ENCODE results near the gene CTNNA1.

CTNNA1 gene

DNA sequence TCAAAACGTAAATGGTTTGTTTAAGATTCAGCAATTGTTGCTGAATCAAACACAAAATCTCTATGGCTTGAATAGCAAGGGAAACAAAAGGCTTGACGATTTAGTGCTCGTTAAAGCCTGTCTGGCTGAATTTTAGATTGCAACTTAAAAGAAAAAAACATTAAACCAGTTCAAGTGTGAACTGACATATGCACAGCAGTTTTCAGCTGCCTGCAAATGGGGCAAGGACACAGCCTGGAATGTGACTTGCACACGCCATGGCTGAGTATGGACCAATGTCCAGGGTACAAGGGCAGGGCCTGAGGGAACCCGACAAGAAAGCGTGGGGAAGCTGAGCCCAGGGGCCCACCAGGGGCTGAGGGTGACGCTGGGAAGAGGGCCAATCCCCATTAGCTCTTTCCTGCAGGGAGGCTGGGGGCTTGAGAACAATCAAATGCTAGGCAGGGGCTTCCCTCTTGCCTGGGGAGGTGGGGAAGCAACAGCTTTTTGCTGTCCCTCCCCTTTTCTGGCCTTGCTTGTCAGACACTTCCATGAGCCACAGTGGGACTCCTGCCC lies 211.5 kb downstream of the CTNNA1 start:
- no peak for DNase-seq (ENCODE audit: low read depth)
- H3K4me3 ChIP-seq (ENCODE audit: control insufficient read depth, low read depth, low read length): no peak overlapping the region
- TF ChIP-seq, protein P1, sequence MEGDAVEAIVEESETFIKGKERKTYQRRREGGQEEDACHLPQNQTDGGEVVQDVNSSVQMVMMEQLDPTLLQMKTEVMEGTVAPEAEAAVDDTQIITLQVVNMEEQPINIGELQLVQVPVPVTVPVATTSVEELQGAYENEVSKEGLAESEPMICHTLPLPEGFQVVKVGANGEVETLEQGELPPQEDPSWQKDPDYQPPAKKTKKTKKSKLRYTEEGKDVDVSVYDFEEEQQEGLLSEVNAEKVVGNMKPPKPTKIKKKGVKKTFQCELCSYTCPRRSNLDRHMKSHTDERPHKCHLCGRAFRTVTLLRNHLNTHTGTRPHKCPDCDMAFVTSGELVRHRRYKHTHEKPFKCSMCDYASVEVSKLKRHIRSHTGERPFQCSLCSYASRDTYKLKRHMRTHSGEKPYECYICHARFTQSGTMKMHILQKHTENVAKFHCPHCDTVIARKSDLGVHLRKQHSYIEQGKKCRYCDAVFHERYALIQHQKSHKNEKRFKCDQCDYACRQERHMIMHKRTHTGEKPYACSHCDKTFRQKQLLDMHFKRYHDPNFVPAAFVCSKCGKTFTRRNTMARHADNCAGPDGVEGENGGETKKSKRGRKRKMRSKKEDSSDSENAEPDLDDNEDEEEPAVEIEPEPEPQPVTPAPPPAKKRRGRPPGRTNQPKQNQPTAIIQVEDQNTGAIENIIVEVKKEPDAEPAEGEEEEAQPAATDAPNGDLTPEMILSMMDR (conservative IDR thresholded peaks at IDR 0.05; ENCODE audit: control insufficient read depth, insufficient read depth, low read depth, low read length): no peak

DNA sequence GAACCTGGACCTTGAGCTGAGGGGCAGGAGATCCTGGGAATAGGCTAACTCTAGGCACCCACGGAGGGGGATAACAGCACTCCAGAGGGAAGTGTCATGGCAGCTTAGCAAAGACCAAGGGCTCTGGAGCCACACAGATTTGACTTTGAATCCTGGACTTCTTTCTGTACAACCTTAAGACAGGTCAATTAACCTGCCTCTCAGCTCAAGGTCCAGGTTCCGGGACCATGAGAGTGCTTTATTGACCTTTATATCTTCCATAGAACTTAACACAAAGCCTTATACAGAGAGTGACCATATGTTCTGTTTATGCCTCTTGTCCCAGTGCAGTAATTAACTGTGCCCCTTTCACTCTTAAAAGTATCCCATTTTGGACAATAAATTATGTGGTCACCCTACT lies 212.4 kb downstream of the CTNNA1 start:
- H3K4me3 ChIP-seq (ENCODE audit: control insufficient read depth, low read depth, low read length): no peak overlapping the region
- TF ChIP-seq, protein P1 (conservative IDR thresholded peaks at IDR 0.05; ENCODE audit: control insufficient read depth, insufficient read depth, low read depth, low read length): no peak
- no peak for DNase-seq (ENCODE audit: low read depth)

DNA sequence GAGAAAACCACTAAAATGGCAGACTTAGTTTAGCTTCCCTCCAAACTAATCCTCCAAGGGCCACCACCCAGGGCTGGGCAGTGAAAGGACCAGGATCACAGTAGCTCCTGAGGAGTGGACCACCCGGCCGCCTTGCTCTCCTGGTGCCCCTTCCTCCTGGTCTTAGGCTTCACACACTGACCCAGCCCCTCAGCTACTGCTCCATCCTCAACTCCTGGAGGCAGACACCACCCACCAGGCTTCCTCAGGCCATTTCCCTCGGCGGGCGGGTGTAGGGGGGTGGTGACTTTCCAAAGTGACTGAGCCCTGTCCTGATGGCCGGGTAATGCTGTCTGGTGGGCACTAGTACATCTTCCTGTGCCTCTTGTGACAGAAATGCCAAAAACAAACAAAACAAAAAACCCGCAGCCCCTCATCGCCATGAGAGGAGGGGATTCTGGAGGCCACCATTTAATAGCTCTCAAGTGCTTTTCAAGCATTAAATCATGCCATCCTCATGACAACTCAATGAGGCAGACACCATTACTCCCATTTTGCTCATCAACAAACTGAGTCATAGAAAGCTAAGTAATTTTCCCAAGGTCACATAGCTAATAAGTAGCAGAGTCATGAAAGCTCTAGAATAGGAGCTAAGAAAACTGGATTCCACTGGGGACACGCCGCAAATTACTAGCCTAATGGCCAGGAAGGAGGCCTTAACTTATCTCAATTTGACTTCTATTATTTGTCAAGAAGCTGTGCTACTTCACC lies 213.2 kb downstream of the CTNNA1 start:
- no peak overlapping the region for H3K4me3 ChIP-seq (ENCODE audit: control insufficient read depth, low read depth, low read length)
- TF ChIP-seq, protein P1 (conservative IDR thresholded peaks at IDR 0.05; ENCODE audit: control insufficient read depth, insufficient read depth, low read depth, low read length): no peak
- DNase-seq (ENCODE audit: low read depth): peak; percentile 32

DNA sequence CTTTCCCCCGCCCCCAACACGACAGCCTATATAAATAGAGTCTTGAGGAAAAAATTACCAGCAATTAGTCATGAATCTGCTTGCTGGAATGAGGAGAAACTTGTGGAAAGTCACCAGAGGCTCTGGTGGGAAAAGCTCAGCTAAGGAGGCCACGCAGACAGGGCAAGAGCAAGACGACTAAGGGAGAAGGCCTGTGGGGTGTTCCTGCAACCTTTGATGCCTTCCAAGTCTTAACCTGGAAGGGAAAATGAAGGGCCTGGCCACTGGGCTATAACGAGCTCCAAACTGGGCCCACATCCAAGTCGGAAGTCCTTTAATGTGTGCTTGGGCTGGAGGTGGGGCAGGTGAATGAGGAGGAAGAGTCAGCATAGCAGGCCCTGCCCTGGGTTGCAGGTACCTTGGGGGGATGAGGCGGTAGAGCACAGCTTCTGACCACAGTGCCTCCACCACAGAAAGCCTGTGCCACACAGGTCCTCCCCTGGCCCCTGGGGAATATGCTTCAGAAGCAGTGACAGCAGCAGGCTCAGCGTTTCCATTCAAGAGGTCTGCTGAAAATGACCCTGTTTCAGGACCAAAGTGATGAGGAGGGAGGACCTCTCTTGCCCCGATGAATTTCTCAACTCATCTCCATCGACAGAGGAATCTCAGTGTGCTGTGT lies 214.7 kb downstream of the CTNNA1 start:
- no peak for DNase-seq (ENCODE audit: low read depth)
- TF ChIP-seq, protein P1 (conservative IDR thresholded peaks at IDR 0.05; ENCODE audit: control insufficient read depth, insufficient read depth, low read depth, low read length): no peak
- no peak overlapping the region for H3K4me3 ChIP-seq (ENCODE audit: control insufficient read depth, low read depth, low read length)

DNA sequence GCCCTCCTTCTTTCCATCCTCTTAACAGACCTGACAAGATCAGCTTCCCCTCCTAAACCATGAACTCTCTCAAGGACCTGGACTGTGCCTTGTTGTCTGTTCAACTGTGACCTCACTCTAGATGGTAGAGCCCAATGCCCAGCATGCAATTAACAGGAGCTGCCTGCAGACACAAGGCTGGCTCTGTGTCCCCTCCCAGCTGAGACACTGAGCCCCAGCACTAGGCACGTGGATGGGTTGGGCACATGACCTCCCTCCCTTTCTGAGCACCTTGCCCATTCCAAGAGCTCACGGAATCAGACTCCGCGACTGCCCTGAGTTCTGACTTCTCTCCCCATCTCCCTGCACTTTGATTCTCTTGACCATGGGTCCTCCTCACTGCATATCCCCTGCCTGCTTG lies 215.4 kb downstream of the CTNNA1 start:
- no peak overlapping the region for H3K4me3 ChIP-seq (ENCODE audit: control insufficient read depth, low read depth, low read length)
- no peak for DNase-seq (ENCODE audit: low read depth)
- TF ChIP-seq, protein P1 (conservative IDR thresholded peaks at IDR 0.05; ENCODE audit: control insufficient read depth, insufficient read depth, low read depth, low read length): no peak

DNA sequence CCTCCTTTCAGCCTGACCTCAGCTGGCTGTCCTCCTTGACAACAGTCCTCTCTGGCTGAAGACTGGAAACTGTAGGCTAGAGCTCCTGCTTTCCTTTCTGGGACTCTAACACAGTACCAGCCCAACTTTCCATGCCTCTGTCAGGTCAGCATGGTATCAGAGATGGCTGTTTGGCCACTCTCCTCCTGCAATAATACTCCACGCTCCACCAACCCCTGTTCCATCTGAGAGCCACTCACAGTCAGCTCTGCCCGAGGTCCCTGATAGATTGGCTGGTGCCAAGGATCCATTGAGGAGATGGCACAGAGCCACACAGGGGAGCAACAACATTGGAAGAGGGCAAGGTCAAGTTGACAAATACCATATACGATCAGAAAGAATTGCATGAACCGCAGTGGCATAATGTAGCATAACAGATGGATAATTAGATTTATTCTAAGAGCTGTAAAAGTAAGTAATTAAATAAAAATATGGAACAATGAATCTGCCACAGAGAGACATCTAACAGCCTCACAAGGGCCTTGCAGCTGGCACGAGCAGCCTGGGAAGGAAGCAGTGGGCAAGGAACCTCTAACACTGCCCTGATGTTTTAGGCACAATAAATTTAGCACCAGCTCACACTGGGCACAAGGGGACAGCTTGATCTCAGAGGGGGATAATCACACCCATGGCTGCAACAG lies 216.2 kb downstream of the CTNNA1 start:
- DNase-seq (ENCODE audit: low read depth): no peak
- H3K4me3 ChIP-seq (ENCODE audit: control insufficient read depth, low read depth, low read length): no peak overlapping the region
- TF ChIP-seq, protein P1 (conservative IDR thresholded peaks at IDR 0.05; ENCODE audit: control insufficient read depth, insufficient read depth, low read depth, low read length): no peak

Measured in fibroblast of mammary gland (primary cell).